ENCODE measurements around the gene COMMD2.

GRCh38 chr3:149770246-149770645 is 18.0 kb upstream of the COMMD2 start:
- TF ChIP-seq EZH2 (IDR thresholded peaks at IDR 0.05) = no peak
- TF ChIP-seq YY1 (IDR thresholded peaks at IDR 0.05; ENCODE audit: extremely low read depth, insufficient replicate concordance, low read depth, low read length) = no peak
- TF ChIP-seq, protein P1, sequence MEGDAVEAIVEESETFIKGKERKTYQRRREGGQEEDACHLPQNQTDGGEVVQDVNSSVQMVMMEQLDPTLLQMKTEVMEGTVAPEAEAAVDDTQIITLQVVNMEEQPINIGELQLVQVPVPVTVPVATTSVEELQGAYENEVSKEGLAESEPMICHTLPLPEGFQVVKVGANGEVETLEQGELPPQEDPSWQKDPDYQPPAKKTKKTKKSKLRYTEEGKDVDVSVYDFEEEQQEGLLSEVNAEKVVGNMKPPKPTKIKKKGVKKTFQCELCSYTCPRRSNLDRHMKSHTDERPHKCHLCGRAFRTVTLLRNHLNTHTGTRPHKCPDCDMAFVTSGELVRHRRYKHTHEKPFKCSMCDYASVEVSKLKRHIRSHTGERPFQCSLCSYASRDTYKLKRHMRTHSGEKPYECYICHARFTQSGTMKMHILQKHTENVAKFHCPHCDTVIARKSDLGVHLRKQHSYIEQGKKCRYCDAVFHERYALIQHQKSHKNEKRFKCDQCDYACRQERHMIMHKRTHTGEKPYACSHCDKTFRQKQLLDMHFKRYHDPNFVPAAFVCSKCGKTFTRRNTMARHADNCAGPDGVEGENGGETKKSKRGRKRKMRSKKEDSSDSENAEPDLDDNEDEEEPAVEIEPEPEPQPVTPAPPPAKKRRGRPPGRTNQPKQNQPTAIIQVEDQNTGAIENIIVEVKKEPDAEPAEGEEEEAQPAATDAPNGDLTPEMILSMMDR (IDR thresholded peaks at IDR 0.05 in 2 of 3, conservative IDR thresholded peaks at IDR 0.05 in 1 of 3; ENCODE audit: borderline replicate concordance in 1 of 3, insufficient read depth in 1 of 3, low read depth in 2 of 3, low read length in 2 of 3) = peak in 2 of 3 experiments; percentile 26; a peak in 2 of 6 replicates
- TF ChIP-seq, protein P2, sequence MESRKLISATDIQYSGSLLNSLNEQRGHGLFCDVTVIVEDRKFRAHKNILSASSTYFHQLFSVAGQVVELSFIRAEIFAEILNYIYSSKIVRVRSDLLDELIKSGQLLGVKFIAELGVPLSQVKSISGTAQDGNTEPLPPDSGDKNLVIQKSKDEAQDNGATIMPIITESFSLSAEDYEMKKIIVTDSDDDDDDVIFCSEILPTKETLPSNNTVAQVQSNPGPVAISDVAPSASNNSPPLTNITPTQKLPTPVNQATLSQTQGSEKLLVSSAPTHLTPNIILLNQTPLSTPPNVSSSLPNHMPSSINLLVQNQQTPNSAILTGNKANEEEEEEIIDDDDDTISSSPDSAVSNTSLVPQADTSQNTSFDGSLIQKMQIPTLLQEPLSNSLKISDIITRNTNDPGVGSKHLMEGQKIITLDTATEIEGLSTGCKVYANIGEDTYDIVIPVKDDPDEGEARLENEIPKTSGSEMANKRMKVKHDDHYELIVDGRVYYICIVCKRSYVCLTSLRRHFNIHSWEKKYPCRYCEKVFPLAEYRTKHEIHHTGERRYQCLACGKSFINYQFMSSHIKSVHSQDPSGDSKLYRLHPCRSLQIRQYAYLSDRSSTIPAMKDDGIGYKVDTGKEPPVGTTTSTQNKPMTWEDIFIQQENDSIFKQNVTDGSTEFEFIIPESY (IDR thresholded peaks at IDR 0.05; ENCODE audit: extremely low read depth, insufficient replicate concordance, low read length) = no peak
- TF ChIP-seq POLR2A (IDR thresholded peaks at IDR 0.05; ENCODE audit: borderline replicate concordance, extremely low read depth, insufficient read depth, insufficient read length) = no peak
- no peak for TF ChIP-seq EGR1 (IDR thresholded peaks at IDR 0.05; ENCODE audit: low read depth)
- TF ChIP-seq POLR2AphosphoS5 (IDR thresholded peaks at IDR 0.05; ENCODE audit: low read depth, low read length) = no peak
- TF ChIP-seq, protein P3, sequence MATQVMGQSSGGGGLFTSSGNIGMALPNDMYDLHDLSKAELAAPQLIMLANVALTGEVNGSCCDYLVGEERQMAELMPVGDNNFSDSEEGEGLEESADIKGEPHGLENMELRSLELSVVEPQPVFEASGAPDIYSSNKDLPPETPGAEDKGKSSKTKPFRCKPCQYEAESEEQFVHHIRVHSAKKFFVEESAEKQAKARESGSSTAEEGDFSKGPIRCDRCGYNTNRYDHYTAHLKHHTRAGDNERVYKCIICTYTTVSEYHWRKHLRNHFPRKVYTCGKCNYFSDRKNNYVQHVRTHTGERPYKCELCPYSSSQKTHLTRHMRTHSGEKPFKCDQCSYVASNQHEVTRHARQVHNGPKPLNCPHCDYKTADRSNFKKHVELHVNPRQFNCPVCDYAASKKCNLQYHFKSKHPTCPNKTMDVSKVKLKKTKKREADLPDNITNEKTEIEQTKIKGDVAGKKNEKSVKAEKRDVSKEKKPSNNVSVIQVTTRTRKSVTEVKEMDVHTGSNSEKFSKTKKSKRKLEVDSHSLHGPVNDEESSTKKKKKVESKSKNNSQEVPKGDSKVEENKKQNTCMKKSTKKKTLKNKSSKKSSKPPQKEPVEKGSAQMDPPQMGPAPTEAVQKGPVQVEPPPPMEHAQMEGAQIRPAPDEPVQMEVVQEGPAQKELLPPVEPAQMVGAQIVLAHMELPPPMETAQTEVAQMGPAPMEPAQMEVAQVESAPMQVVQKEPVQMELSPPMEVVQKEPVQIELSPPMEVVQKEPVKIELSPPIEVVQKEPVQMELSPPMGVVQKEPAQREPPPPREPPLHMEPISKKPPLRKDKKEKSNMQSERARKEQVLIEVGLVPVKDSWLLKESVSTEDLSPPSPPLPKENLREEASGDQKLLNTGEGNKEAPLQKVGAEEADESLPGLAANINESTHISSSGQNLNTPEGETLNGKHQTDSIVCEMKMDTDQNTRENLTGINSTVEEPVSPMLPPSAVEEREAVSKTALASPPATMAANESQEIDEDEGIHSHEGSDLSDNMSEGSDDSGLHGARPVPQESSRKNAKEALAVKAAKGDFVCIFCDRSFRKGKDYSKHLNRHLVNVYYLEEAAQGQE (IDR thresholded peaks at IDR 0.05; ENCODE audit: low read depth) = no peak
- no peak for TF ChIP-seq MAX (IDR thresholded peaks at IDR 0.05)

All from HCT116 (cell line).